HG02623 (cell line): ENCODE measurements around the gene HSPB7.
"Not testable (repeated sequence)": the region's sequence is repeated elsewhere in the genome, so short reads cannot be mapped to it uniquely, and the experiment has no call there.

ENCODE experiments used
- ATAC-seq: cut with Tn5 transposase; IDR thresholded peaks from one replicate; pipeline ENCODE4 v1.9.1; 2021; ENCODE audit warnings: moderate library complexity; ENCODE audit not compliant: unreplicated experiment

Gene HSPB7

DNA sequence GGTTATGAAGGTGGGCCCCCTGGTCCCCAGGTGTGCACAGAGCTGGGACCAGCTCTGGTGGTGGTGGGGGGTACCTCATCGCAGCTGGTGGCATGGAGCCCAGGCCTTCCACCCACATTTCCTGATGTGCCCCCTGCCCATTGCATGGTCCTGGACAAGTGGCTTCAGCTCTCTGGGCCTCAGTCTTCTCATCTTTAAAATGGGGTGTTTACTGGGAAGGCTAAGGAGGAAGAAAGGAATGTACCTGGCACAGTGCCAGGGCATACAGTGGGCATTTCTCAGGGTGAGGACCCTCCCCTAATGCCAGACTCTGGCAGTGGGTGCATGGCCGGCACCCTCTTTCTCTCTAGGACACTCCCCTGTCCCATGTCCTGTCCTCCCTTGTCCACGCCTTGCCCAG, 33.2 kb upstream of the HSPB7 start:
- ATAC-seq, result no peak

DNA sequence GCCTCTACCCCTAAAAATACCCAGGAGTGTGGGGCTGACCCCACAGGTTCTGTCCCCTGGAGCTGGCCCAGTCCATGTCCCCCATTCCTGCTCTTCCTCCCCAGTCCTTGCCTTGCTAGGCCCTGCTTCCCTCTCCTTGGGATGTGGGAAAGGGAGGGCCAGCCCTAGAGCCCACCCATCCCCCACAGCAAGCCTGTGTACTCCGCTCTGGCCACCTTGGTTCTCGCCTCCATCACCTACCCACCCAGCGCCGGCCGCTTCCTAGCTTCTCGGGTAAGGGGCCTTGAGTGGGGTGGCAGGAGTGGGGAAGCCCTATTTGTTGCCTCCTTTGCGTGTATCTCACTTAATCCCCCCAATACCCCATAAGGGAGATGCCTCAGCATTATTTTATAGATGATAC, 32.5 kb upstream of the HSPB7 start:
- ATAC-seq, result no peak

- ATAC-seq, result no peak
Observed at GRCh38 chr1:16048573-16049189, 30.8 kb upstream of the HSPB7 start.

GRCh38 chr1:16047791-16048475, 30.1 kb upstream of the HSPB7 start:
- ATAC-seq, result no peak

GRCh38 chr1:16046842-16047241, 29.0 kb upstream of the HSPB7 start:
- no peak for ATAC-seq

DNA sequence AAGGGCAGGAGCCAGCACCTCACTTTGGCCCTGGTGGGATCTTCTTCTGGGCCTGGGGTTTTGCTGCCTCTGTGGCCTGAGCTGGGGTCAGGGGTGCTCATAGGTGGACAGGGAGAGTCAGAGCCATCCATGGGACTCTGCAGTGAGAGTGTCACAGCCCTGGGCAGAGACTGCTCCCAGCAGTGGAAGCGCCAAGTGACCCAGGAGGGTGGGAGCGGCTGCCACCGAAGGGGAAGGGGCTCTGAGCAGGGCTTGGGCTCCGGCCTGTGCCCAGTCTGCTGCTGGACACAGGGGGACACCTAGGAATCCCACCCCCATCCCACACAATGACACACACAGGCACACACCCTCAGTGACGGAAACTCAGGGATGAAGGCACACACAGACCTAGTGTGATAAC, 26.1 kb upstream of the HSPB7 start:
- no peak for ATAC-seq

- no peak for ATAC-seq
Observed at GRCh38 chr1:16043521-16043920, 25.7 kb upstream of the HSPB7 start, which contains the start of gene CLCNKB. TSS of gene CLCNKB (plus strand) at chr1:16043782. CDS start at chr1:16044493, 711 bp downstream.

DNA sequence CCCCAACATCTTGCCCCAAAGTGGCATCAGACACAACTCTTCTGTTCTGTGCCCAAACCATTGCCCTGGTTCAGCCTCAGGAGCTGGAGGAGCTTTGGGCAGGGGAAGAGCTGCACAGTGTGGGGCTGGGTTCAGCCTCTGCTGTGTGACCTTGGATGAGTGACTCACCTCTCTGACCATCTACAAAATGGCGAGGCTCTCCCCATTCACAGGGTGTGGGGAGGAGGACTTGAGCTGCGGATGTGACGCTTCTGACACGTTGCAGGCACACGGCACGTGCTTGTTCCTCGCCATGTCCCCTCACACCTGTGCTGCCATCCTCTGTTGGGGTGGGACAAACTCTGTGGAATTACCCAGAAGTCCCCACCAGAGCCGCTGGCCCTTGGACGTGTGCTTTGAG, 24.8 kb upstream of the HSPB7 start:
- ATAC-seq, result not testable (repeated sequence)

GRCh38 chr1:16042096-16042495, 24.3 kb upstream of the HSPB7 start:
- ATAC-seq, result no peak

DNA sequence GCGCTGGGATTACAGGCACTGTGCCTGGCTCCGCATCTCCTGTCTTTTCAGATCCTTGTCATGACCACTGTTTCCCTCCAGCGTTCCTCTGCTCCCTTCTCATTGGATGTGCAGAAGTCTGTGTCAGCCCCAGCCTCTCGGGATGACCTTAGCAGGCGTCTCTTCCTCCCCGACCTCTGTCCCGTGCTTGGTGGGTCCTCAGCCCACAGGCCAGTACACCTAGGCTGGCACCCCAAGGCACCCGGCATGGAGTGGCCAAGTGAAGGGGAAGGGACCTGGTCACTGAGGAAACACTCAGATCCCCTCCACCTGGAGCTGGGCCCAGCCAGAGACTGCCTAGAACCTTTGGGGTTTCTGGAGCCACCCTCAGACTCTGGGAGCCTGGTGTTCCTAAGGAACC, 23.4 kb upstream of the HSPB7 start:
- no peak for ATAC-seq

DNA sequence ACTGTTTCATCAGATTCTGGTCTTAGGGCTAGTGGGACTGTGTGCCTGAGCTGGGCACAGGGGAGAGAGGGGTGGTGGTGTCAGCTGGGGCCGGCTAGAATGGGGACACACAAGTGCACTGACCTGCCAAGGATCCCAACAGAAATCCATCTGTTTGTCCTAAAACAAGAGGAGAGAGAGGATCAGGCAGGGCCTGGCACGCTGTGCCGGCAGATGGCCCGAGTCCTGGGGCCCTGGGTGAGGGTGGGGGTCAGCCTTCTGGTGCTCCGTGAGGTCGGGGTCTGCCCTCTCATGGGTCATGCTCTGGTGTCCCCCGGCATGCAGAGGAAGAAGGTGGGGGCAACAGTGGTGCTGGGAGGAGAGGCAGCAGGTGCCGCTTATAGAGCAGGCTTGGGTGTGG, 22.0 kb upstream of the HSPB7 start:
- ATAC-seq, result not testable (repeated sequence)

DNA sequence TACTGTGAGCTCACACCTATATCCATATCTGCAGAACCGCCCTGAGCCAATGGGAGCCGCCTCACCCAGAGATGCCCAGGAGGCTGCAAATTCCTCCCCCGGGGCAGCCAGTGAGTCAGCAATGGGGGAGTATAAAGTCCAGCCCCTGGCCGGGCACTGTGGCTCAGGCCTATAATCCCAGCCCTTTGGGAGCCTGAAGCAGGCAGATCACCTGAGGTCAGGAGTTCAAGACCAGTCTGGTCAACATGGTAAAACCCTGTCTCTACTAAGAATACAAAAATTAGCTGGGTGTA, 20.7 kb upstream of the HSPB7 start:
- no peak for ATAC-seq

DNA sequence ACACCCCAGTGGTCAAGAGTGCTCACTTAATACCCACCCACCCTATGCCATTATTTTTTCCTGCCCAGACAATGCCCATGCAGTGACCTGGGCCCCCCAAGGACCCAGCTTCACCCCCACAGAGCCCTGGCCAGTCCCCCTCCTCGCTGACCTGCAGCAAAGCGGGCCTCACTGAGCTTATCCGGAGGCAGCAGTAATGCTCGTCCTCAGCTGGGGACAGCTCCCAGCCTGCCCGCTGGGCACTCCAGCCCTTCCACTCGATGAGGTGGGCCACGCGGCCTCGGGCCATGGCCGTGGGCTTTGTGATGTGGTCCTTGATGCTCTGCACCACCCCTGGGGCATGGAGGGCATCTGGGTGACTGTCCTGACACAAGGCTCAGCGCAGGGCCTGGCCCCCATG, 18.6 kb upstream of the HSPB7 start:
- ATAC-seq, result not testable (repeated sequence)

- ATAC-seq, result not testable (repeated sequence)
Observed at GRCh38 chr1:16033103-16033632, 15.3 kb upstream of the HSPB7 start.

DNA sequence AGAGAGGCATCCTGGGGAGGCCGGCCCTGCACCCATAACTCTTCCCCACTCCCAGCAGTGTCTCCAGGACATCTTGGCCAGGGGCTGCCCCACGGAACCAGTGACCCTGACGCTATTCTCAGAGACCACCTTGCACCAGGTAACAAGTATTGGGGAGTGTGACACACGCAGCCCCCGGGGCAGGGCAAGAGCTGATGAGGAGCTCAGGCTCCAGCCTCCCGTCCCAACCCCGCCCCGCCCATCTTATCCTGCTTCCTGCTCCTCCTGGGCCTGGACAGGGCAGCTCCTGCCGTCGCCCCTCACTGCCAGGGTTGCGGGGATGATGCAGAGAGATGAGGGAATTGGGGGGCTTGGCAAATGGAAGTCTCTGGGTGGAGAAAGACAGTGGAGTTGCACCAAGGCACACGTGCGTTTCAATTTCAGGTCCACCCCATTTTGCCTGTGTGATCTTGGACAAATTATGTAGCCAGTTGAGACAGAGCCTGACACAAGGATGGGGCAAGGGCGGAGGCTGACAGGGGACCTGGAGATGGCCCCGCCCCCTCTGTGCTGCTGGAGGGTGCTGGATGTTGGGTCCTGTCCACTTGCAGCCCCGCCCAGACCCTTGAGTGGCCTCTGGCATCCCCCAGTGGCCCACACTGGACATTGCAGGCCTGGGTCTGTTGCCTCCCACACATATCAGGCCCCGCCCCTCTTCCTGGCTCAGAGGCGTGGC, 14.7 kb upstream of the HSPB7 start:
- ATAC-seq, result no peak

DNA sequence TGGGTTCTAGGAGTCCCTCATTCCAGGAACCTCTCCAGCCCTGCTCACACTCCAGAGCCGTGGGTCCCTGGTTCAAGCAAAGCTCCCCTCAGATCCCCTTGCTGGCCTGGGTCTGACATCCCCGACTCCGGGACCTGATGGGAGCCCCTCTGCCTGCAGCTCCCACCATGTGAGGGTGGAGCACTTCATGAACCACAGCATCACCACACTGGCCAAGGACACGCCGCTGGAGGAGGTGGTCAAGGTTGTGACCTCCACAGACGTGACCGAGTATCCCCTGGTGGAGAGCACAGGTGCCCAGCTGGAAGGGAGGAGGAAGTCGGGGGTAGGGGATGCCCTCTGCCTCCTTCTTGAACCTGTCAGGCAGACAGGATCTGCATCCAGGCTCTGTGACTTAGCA, 13.7 kb upstream of the HSPB7 start:
- ATAC-seq, result no peak

- ATAC-seq, result no peak
Observed at GRCh38 chr1:16029288-16029687, 11.4 kb upstream of the HSPB7 start.

DNA sequence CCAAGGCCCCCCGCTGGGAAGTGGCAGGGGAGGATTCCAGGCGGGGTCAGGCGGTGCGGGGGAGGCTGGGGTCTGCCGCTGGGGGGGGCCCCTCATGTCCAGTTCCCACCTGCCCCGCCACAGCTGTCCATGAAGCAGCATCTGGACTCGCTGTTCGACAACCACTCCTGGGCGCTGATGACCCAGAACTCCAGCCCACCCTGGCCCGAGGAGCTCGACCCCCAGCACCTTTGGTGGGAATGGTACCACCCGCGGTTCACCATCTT, 11.1 kb upstream of the HSPB7 start:
- ATAC-seq, result not testable (repeated sequence)

DNA sequence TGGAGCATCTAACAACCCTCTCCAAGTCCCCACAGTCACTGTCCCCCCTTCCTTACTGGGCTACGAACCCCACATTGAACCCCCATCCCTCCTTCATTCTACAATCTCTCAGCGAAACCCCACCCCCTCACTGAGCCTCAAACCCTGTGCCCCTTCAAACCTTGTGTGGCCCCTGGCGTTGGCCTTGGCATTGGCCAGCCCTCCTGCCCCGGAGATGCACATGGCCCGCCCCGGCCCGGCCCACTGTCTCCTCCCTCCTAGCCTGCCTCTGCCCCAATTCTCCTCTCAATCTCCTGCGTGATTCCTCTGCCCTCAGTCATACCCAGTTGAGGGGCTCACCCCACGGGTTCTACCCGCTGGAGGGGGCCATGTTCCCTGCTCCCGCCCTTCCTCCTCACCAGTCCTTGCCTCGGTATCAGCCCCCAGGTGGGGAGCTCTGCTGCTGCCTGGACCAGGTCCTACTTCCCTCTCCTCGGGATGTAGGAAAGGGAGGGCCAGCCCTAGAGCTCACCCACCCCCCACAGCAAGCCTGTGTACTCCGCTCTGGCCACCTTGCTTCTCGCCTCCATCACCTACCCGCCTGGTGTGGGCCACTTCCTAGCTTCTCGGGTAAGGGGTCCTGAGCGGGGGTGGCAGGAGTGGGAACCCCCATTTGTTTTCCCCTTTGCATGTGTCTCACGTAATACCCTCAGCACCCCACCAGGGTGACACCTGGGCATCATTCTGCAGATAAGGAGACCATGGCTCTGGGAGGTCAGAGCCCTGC, 10.6 kb upstream of the HSPB7 start:
- no peak for ATAC-seq

DNA sequence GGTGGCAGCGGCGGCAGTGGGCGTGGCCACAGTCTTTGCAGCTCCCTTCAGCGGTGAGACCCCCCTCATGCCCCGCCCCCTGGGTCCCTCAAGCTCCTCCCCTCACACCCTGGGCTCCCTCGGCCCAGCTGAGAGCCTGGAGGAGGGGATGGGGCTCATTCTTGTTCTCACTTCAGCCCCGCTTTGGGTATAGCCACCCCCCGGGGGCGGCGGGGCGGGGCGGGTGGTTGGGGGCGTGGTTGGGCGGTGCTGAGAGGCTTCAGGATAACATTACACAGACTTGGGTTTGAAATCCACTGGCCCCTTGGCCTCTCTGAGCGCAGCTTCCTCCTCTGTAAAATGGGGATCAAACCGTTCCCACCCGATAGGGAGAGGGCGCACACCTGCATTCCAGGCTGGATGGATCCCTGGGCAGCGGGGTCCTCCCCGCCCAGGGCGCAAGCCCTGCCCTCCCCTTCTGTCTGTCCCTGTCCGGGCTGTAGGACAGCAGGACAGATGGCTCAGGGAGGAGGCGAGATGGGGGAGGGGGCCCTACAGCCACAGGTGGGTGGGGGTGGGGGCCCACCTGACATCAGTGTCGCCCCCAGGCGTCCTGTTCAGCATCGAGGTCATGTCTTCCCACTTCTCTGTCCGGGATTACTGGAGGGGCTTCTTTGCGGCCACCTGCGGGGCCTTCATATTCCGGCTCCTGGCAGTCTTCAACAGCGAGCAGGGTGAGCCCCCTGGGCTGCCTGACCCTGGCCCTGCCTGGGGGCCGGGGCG, 9.1 kb upstream of the HSPB7 start:
- no peak for ATAC-seq

DNA sequence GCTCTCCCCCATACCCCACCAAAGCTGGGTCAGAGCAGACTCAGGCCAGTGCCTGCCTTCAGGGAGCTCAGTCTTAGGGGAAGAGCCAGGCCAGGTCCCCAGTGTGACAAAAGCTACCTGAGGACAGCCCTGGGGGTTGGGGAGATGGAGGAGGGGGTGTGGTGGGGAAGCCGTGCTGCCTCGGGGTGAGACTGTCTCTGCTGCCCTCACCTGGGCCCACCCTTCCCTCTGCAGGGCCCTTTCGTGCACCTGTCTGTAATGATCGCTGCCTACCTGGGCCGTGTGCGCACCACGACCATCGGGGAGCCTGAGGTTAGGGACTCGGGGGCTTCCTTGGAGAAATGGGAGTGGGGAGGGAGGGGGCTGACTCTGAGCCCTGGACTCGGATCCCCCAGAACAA, 8.5 kb upstream of the HSPB7 start:
- ATAC-seq, result not testable (repeated sequence)
